SKM-1 treated with dmso at 0.1 percent for 144 hours (cell line): ENCODE results near the gene CHI3L1.
"Not testable (repeated sequence)": the region's sequence is repeated elsewhere in the genome, so short reads cannot be mapped to it uniquely, and the experiment has no call there.

ENCODE experiments used
- DNase-seq: peaks from one replicate; lab custom pipeline; 2025; ENCODE audit not compliant: unreplicated experiment; lab: John Stamatoyannopoulos, UW

CHI3L1 gene

GRCh38 chr1:203186446-203187303, at the start of gene CHI3L1:
CHI3L1 (minus strand) TSS chr1:203186704; CDS start chr1:203186623, 81 bp downstream.
- peak; percentile 95 for DNase-seq

GRCh38 chr1:203234901-203235300, 48.4 kb upstream of the CHI3L1 start:
- not testable (repeated sequence) for DNase-seq

- no peak for DNase-seq
These were observed 43.1 kb upstream of the CHI3L1 start, which contains the start of gene CHIT1 for GRCh38 chr1:203229471-203230135. CHIT1 (minus strand) TSS chr1:203229673; CDS start chr1:203229636, 37 bp downstream.

- no peak for DNase-seq
These were observed 42.2 kb upstream of the CHI3L1 start for GRCh38 chr1:203228670-203229069.

- no peak for DNase-seq
These were observed 41.0 kb upstream of the CHI3L1 start for GRCh38 chr1:203227371-203228083.

- DNase-seq = no peak
These were observed 38.6 kb upstream of the CHI3L1 start for GRCh38 chr1:203225071-203225470.

GRCh38 chr1:203223012-203223775, 36.7 kb upstream of the CHI3L1 start:
- DNase-seq = no peak

- DNase-seq = no peak
These were observed 33.4 kb upstream of the CHI3L1 start for GRCh38 chr1:203219934-203220333.

GRCh38 chr1:203219171-203219570, 32.7 kb upstream of the CHI3L1 start:
- DNase-seq = no peak

- DNase-seq = no peak
These were observed 31.2 kb upstream of the CHI3L1 start for GRCh38 chr1:203217668-203218067.

GRCh38 chr1:203217139-203217655, 30.7 kb upstream of the CHI3L1 start:
- DNase-seq = peak; percentile 45

GRCh38 chr1:203216274-203217138, 30.0 kb upstream of the CHI3L1 start:
- DNase-seq = peak; percentile 63

GRCh38 chr1:203215573-203215972, 29.1 kb upstream of the CHI3L1 start:
- DNase-seq = no peak

GRCh38 chr1:203214871-203215270, 28.4 kb upstream of the CHI3L1 start:
- DNase-seq = no peak

GRCh38 chr1:203213126-203213525, 26.6 kb upstream of the CHI3L1 start:
- DNase-seq = no peak

- DNase-seq = no peak
These were observed 25.3 kb upstream of the CHI3L1 start for GRCh38 chr1:203211812-203212211.

GRCh38 chr1:203210988-203211387, 24.5 kb upstream of the CHI3L1 start:
- DNase-seq = no peak

- DNase-seq = no peak
These were observed 23.8 kb upstream of the CHI3L1 start for GRCh38 chr1:203210350-203210749.

GRCh38 chr1:203208181-203208580, 21.7 kb upstream of the CHI3L1 start:
- no peak for DNase-seq

- DNase-seq = no peak
These were observed 21.2 kb upstream of the CHI3L1 start for GRCh38 chr1:203207751-203208150.
